Thymus (tissue), 14 donors: ENCODE measurements around the gene ST8SIA6. TPM values are rescaled to one million over a fixed set of nuclear protein-coding genes. Genes with fewer than 3 reads are reported as not detected.
"Not testable (repeated sequence)": the region's sequence is repeated elsewhere in the genome, so short reads cannot be mapped to it uniquely, and the experiment has no call there.

Experiments used
- DNase-seq, 9 donors: peaks; one replicate each; pipeline ENCODE4 v3.0.0-alpha.2; 2013; ENCODE audit warnings: low spot score in 9 of 9, low read depth in 6 of 9, missing footprints in 1 of 9
- H3K27ac ChIP-seq, 2 donors: one replicate each; pipeline ENCODE4 v1.5.1; 2013; ENCODE audit warnings: control low read depth in 1 of 2, low read depth in 1 of 2, low read length in 1 of 2, mild to moderate bottlenecking in 1 of 2, moderate library complexity in 1 of 2
- H3K27me3 ChIP-seq, 2 donors: one replicate each; pipeline ENCODE4 v1.5.1; 2013; ENCODE audit warnings: low read length in 1 of 2; ENCODE audit not compliant: control insufficient read depth in 2 of 2, insufficient read depth in 1 of 2
- H3K36me3 ChIP-seq, 2 donors: one replicate each; pipeline ENCODE4 v1.5.1; 2013; ENCODE audit warnings: low read length in 1 of 2, mild to moderate bottlenecking in 1 of 2, moderate library complexity in 1 of 2; ENCODE audit not compliant: control insufficient read depth in 2 of 2, insufficient read depth in 2 of 2
- H3K4me1 ChIP-seq, 2 donors: one replicate each; pipeline ENCODE4 v1.5.1; 2013; ENCODE audit warnings: low read length in 2 of 2; ENCODE audit not compliant: control insufficient read depth in 2 of 2, insufficient read depth in 2 of 2
- H3K4me3 ChIP-seq, 2 donors: one replicate each; pipeline ENCODE4 v1.5.1; 2013; ENCODE audit warnings: low read length in 2 of 2, control low read depth in 1 of 2, mild to moderate bottlenecking in 1 of 2
- H3K9me3 ChIP-seq, 2 donors: one replicate each; pipeline ENCODE4 v1.5.1; 2013; ENCODE audit warnings: low read length in 1 of 2, mild to moderate bottlenecking in 1 of 2; ENCODE audit not compliant: control insufficient read depth in 2 of 2, insufficient read depth in 1 of 2
- WGBS: extraction: QIAGEN DNeasy Blood & Tissue Kit; methylation state at CpG from one replicate; pipeline ENCODE4 v1.1.7; 2013; 5-methylcytosine and 5-hydroxymethylcytosine counted together
- long read RNA-seq, 10 donors: transcript quantifications; one replicate each; lab custom pipeline, GENCODE V29; 2026
- polyA plus RNA-seq: library from polyadenylated mRNA; stranded (reverse); fragments of 200-250 nt; gene quantifications from one replicate; pipeline ENCODE4 v1.2.3, GENCODE V29; 2013
- total RNA-seq: library from RNA; stranded (reverse); fragments of 120-200 nt; gene quantifications from one replicate; pipeline ENCODE4 v1.2.4, GENCODE V29; 2013
- donor health status: healthy.

ST8SIA6 gene
- total RNA-seq, result 0.42 TPM
- 0.18 TPM for polyA plus RNA-seq
- long read RNA-seq, donor 1, result 0 reads
- long read RNA-seq, donor 2, result 0 reads
- long read RNA-seq, donor 3, result 0 reads
- long read RNA-seq, donor 4, result 0 reads
- long read RNA-seq, donor 5, result 0 reads
- long read RNA-seq, donor 6, result 0 reads
- long read RNA-seq, donor 7, result 0 reads
- long read RNA-seq, donor 8, result 0 reads
- long read RNA-seq, donor 9, result 0 reads
- long read RNA-seq, donor 10, result 0 reads

GRCh38 chr10:17454161-17455014 lies at the start of gene ST8SIA6:
Gene ST8SIA6 (minus strand): TSS chr10:17454595. CDS start chr10:17454255, 340 bp downstream.
- no peaks in the 10 kb centered on the region for H3K36me3 ChIP-seq
- H3K27me3 ChIP-seq, result peaks cover 35 to 44% of the 10 kb centered on the region in 2 donors
- H3K27ac ChIP-seq, result no peak within 1 kb of the TSS
- no peaks in the 10 kb centered on the region for H3K9me3 ChIP-seq
- peak within 1 kb of the TSS; percentile 13 to 34 for H3K4me3 ChIP-seq
- peaks cover 0 to 13% of the 10 kb centered on the region in 2 donors for H3K4me1 ChIP-seq
- under 1% methylated on average over 90 of the region's 91 CpGs for WGBS
- peak in 3 of 9 donors; percentile 43 to 60 (median 50) for DNase-seq

- Histone ChIP-seq H3K27ac (no peak overlapping the region), H3K9me3 (no peaks in the 10 kb centered on the region), H3K36me3 (no peaks in the 10 kb centered on the region), H3K27me3 (no peaks in the 10 kb centered on the region), H3K4me1 (no peaks in the 10 kb centered on the region), H3K4me3 (no peak overlapping the region)
- no peak for DNase-seq
- 92% methylated on average over 7 of the region's 7 CpGs for WGBS
Measured at GRCh38 chr10:17503795-17504194, 49.4 kb upstream of the ST8SIA6 start.

GRCh38 chr10:17502814-17503213 lies 48.4 kb upstream of the ST8SIA6 start:
- Histone ChIP-seq H3K27me3 (no peaks in the 10 kb centered on the region), H3K4me3 (no peak overlapping the region), H3K9me3 (no peaks in the 10 kb centered on the region), H3K4me1 (no peaks in the 10 kb centered on the region), H3K27ac (no peak overlapping the region), H3K36me3 (no peaks in the 10 kb centered on the region)
- 93% methylated on average over 2 of the region's 2 CpGs for WGBS
- no peak for DNase-seq

- H3K4me3 ChIP-seq, H3K27me3 ChIP-seq, DNase-seq, H3K4me1 ChIP-seq, H3K36me3 ChIP-seq, H3K27ac ChIP-seq, H3K9me3 ChIP-seq: not testable (repeated sequence)
- 98% methylated on average over 5 of the region's 5 CpGs for WGBS
Measured at GRCh38 chr10:17499014-17499413, 44.6 kb upstream of the ST8SIA6 start.

- Histone ChIP-seq H3K27me3 (no peaks in the 10 kb centered on the region), H3K9me3 (no peaks in the 10 kb centered on the region), H3K36me3 (no peaks in the 10 kb centered on the region), H3K4me3 (no peak overlapping the region), H3K4me1 (no peaks in the 10 kb centered on the region), H3K27ac (no peak overlapping the region)
- no peak for DNase-seq
- WGBS, result 42% methylated on average over 6 of the region's 6 CpGs
Measured at GRCh38 chr10:17497446-17498030, 43.1 kb upstream of the ST8SIA6 start.

GRCh38 chr10:17494626-17495260 lies 40.3 kb upstream of the ST8SIA6 start:
- H3K36me3 ChIP-seq, result no peaks in the 10 kb centered on the region
- DNase-seq, result no peak
- no peaks in the 10 kb centered on the region for H3K4me1 ChIP-seq
- H3K9me3 ChIP-seq, result no peaks in the 10 kb centered on the region
- H3K4me3 ChIP-seq, result no peak overlapping the region
- no peak overlapping the region for H3K27ac ChIP-seq
- no peaks in the 10 kb centered on the region for H3K27me3 ChIP-seq
- WGBS, result 42% methylated on average over 6 of the region's 6 CpGs

- H3K4me3 ChIP-seq, result no peak overlapping the region
- 89% methylated on average over 6 of the region's 6 CpGs for WGBS
- no peaks in the 10 kb centered on the region for H3K9me3 ChIP-seq
- DNase-seq, result no peak
- no peaks in the 10 kb centered on the region for H3K27me3 ChIP-seq
- no peaks in the 10 kb centered on the region for H3K36me3 ChIP-seq
- no peaks in the 10 kb centered on the region for H3K4me1 ChIP-seq
- H3K27ac ChIP-seq, result no peak overlapping the region
Measured at GRCh38 chr10:17488848-17489247, 34.5 kb upstream of the ST8SIA6 start.

GRCh38 chr10:17483079-17483478 lies 28.7 kb upstream of the ST8SIA6 start:
- DNase-seq, result no peak
- H3K36me3 ChIP-seq, result no peaks in the 10 kb centered on the region
- H3K27ac ChIP-seq, result no peak overlapping the region
- H3K9me3 ChIP-seq, result no peaks in the 10 kb centered on the region
- H3K4me3 ChIP-seq, result no peak overlapping the region
- H3K27me3 ChIP-seq, result no peaks in the 10 kb centered on the region
- H3K4me1 ChIP-seq, result no peaks in the 10 kb centered on the region
- WGBS, result 94% methylated on average over 6 of the region's 6 CpGs

GRCh38 chr10:17479822-17480221 lies 25.4 kb upstream of the ST8SIA6 start:
- no peak overlapping the region for H3K27ac ChIP-seq
- no peaks in the 10 kb centered on the region for H3K9me3 ChIP-seq
- DNase-seq, result no peak
- WGBS, result 46% methylated on average over 3 of the region's 3 CpGs
- H3K27me3 ChIP-seq, result no peaks in the 10 kb centered on the region
- H3K4me3 ChIP-seq, result no peak overlapping the region
- no peaks in the 10 kb centered on the region for H3K36me3 ChIP-seq
- H3K4me1 ChIP-seq, result no peaks in the 10 kb centered on the region
